Endothelial cell of umbilical vein (primary cell): ENCODE data around the gene AIG1.

Source experiments
- FOS ChIP-seq: IDR thresholded peaks from 2 replicates; pipeline ENCODE4 v1.6.1; 2011; ENCODE audit warnings: mild to moderate bottlenecking, low read length, moderate library complexity, borderline replicate concordance; ENCODE audit not compliant: insufficient read depth
- JUN ChIP-seq: IDR thresholded peaks from 2 replicates; pipeline ENCODE4 v1.6.1; 2011; ENCODE audit warnings: borderline replicate concordance, low read depth; ENCODE audit not compliant: insufficient read length, insufficient read depth
- POLR2A ChIP-seq: IDR thresholded peaks from 2 replicates; pipeline ENCODE4 v1.6.1; 2012; ENCODE audit warnings: low read depth, mild to moderate bottlenecking, control low read depth, low read length
- POLR2AphosphoS5 ChIP-seq: IDR thresholded peaks from 2 replicates; pipeline ENCODE4 v1.6.1; 2012; ENCODE audit warnings: low read depth, mild to moderate bottlenecking, control low read depth, low read length, moderate library complexity; ENCODE audit not compliant: insufficient read depth
- TF ChIP-seq, protein P1 (sequence below), 2 donors: IDR thresholded peaks; 1 replicate in 1 of 2; 2 replicates in 1 of 2; pipeline ENCODE4 v1.5.1; 2011; ENCODE audit warnings: low read length in 2 of 2, mild to moderate bottlenecking in 2 of 2, moderate library complexity in 2 of 2, control low read depth in 1 of 2, inconsistent platforms in 1 of 2, low read depth in 1 of 2; ENCODE audit not compliant: insufficient read depth in 1 of 2; ENCODE audit errors: extremely low read depth in 1 of 2

GRCh38 chr6:143018955-143019354 is 41.7 kb upstream of the AIG1 start:
- TF ChIP-seq JUN (no peak), POLR2A (no peak), FOS (no peak), POLR2AphosphoS5 (no peak)
- TF ChIP-seq, protein P1, sequence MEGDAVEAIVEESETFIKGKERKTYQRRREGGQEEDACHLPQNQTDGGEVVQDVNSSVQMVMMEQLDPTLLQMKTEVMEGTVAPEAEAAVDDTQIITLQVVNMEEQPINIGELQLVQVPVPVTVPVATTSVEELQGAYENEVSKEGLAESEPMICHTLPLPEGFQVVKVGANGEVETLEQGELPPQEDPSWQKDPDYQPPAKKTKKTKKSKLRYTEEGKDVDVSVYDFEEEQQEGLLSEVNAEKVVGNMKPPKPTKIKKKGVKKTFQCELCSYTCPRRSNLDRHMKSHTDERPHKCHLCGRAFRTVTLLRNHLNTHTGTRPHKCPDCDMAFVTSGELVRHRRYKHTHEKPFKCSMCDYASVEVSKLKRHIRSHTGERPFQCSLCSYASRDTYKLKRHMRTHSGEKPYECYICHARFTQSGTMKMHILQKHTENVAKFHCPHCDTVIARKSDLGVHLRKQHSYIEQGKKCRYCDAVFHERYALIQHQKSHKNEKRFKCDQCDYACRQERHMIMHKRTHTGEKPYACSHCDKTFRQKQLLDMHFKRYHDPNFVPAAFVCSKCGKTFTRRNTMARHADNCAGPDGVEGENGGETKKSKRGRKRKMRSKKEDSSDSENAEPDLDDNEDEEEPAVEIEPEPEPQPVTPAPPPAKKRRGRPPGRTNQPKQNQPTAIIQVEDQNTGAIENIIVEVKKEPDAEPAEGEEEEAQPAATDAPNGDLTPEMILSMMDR (IDR thresholded peaks at IDR 0.05; ENCODE audit: extremely low read depth in 1 of 2, insufficient read depth in 1 of 2, low read depth in 1 of 2, low read length in 2 of 2), result no peak
